DND-41 (cell line): ENCODE measurements around the gene DOLPP1.
A peak's percentile ranks its signal among the peaks of the same experiment; 100 is the strongest.

Experiments
- ATAC-seq: fragments of 200-7000 bp; cut with Tn5 transposase; 3 replicates; pipeline ENCODE4 v1.9.1; 2021; ENCODE audit warnings: low read depth; ENCODE audit not compliant: insufficient read depth
- DNase-seq: peaks from one replicate; pipeline ENCODE4 v3.0.0-alpha.2; 2020
- H2AFZ ChIP-seq: 2 replicates; pipeline ENCODE4 v1.6.0; 2012; ENCODE audit warnings: low read depth, low read length
- H3K27ac ChIP-seq: 2 replicates; pipeline ENCODE4 v1.5.1; 2012; ENCODE audit warnings: low read length, inconsistent platforms
- H3K27me3 ChIP-seq: fragments of 200-600 bp; sonication (generic); 2 replicates; pipeline ENCODE4 v1.6.0; 2012; ENCODE audit warnings: low read length, mild to moderate bottlenecking, inconsistent platforms; ENCODE audit not compliant: insufficient read depth, poor library complexity
- H3K36me3 ChIP-seq: 2 replicates; pipeline ENCODE4 v1.5.1; 2012; ENCODE audit warnings: low read length, inconsistent platforms; ENCODE audit not compliant: insufficient read depth
- H3K4me1 ChIP-seq: 2 replicates; pipeline ENCODE4 v1.5.1; 2012; ENCODE audit warnings: mild to moderate bottlenecking, low read length; ENCODE audit not compliant: insufficient read depth
- H3K4me2 ChIP-seq: 2 replicates; pipeline ENCODE4 v1.6.0; 2012; ENCODE audit warnings: mild to moderate bottlenecking, moderate library complexity, low read length, inconsistent platforms; ENCODE audit not compliant: insufficient read depth
- H3K4me3 ChIP-seq, 2 experiments: fragments of 200-600 bp in 1 of 2; shearing (Covaris generic) in 1 of 2; 2 replicates each; pipeline ENCODE4 v1.5.1; 2012 to 2016; ENCODE audit warnings: inconsistent platforms in 2 of 2, low read length in 2 of 2, mild to moderate bottlenecking in 2 of 2, low read depth in 1 of 2, moderate library complexity in 1 of 2
- H3K79me2 ChIP-seq: 2 replicates; pipeline ENCODE4 v1.6.0; 2012; ENCODE audit warnings: low read length, inconsistent platforms; ENCODE audit not compliant: insufficient read depth
- H3K9ac ChIP-seq: 2 replicates; pipeline ENCODE4 v1.6.0; 2012; ENCODE audit warnings: low read depth, mild to moderate bottlenecking, inconsistent platforms, low read length, moderate library complexity
- H3K9me3 ChIP-seq: 2 replicates; pipeline ENCODE4 v1.5.1; 2012; ENCODE audit warnings: low read length, moderate library complexity, mild to moderate bottlenecking, inconsistent platforms; ENCODE audit not compliant: insufficient read depth, severe bottlenecking
- H4K20me1 ChIP-seq: 2 replicates; pipeline ENCODE4 v1.6.0; 2012; ENCODE audit warnings: low read length; ENCODE audit not compliant: insufficient read depth
- EZH2 ChIP-seq: IDR thresholded peaks from 3 replicates; pipeline ENCODE4 v1.6.1; 2012; ENCODE audit warnings: borderline replicate concordance, low read depth, mild to moderate bottlenecking, moderate library complexity, low read length, inconsistent platforms; ENCODE audit not compliant: severe bottlenecking
- TF ChIP-seq, protein P1 (sequence below): IDR thresholded peaks from 2 replicates; pipeline ENCODE4 v1.5.1; 2012; ENCODE audit warnings: borderline replicate concordance, low read length, moderate library complexity, mild to moderate bottlenecking; ENCODE audit not compliant: poor library complexity, severe bottlenecking; ENCODE audit errors: extremely low read depth

DOLPP1 gene

DNA sequence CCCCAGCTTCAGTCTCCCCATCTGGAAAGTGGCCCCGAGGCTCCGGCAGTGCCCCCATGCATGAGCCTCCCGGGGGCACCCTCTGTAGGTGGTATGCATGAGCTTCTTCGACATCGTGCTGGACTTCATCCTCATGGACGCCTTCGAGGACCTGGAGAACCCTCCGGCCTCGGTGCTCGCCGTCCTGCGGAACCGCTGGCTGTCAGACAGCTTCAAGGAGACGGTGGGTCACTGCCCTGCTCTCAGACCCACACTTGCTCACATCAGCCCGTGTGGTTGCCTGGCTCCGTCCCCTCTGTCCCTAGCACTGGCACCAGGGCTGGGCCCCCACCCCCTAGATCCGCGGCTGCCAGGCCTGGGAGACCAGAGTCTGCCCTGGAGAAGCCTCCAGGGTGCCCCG is 12.8 kb upstream of the DOLPP1 start:
- no peak for ATAC-seq
- no peak overlapping the region for H3K4me3 ChIP-seq

DNA sequence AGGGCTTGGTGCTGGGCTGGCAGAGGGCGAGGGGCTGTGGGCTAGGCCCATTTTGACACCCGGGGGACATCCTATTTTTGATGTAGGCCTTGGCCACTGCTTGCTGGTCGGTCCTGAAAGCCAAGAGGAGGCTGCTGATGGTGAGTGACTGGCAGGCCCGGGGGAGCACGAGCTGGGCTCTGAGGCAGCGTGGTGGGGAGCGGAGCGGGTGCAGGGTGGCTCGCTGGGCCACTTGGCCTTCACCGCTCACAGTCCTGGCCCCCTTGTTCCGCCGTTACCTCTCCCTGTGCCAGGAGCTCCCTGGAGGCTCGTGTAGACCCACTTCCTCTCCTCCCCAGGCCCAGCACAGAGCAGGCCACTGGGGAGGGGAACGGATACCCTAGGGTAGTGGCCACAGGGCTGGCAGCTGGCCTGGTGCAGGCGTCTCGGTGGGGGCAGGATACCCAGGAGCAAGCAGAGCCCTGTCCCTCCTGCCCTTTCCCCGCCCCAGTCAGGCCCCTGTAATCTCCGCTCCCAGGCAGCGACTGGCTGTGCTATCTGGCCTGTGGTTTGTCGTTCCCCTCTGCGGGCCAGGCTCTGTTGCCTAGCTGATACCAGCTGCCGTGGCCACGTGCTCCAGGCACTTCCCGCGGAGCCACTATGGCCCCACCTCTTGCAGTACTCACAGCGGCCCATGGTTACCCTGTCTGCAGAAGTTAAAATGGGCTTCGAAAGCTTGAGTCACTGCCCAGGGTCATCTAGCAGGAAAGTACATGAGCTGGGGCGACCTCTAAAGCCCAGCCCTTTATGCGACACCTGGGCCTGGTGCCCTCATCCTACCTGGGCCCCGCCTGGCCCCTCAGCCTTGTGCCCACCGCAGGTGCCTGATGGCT is 11.7 kb upstream of the DOLPP1 start:
- Histone ChIP-seq H3K27me3 (no peaks in the 10 kb centered on the region), H3K79me2 (no peaks in the 10 kb centered on the region), H3K9ac (no peak overlapping the region), H3K4me2 (no peak overlapping the region), H3K4me3 (no peak overlapping the region), H2AFZ (no peak overlapping the region), H3K36me3 (peaks cover 40% of the 10 kb centered on the region), H3K9me3 (no peaks in the 10 kb centered on the region), H3K27ac (no peak overlapping the region), H4K20me1 (no peaks in the 10 kb centered on the region; the same call in 1 of the 2 replicates), H3K4me1 (no peaks in the 10 kb centered on the region)
- DNase-seq (peak; percentile 20), ATAC-seq (peak; percentile 52; the same call in 2 of the 3 replicates)
- TF ChIP-seq, protein P1, sequence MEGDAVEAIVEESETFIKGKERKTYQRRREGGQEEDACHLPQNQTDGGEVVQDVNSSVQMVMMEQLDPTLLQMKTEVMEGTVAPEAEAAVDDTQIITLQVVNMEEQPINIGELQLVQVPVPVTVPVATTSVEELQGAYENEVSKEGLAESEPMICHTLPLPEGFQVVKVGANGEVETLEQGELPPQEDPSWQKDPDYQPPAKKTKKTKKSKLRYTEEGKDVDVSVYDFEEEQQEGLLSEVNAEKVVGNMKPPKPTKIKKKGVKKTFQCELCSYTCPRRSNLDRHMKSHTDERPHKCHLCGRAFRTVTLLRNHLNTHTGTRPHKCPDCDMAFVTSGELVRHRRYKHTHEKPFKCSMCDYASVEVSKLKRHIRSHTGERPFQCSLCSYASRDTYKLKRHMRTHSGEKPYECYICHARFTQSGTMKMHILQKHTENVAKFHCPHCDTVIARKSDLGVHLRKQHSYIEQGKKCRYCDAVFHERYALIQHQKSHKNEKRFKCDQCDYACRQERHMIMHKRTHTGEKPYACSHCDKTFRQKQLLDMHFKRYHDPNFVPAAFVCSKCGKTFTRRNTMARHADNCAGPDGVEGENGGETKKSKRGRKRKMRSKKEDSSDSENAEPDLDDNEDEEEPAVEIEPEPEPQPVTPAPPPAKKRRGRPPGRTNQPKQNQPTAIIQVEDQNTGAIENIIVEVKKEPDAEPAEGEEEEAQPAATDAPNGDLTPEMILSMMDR, result no peak
- no peak for TF ChIP-seq EZH2

More for the DNA sequence above, 12.8 kb upstream of the DOLPP1 start:
- H2AFZ ChIP-seq, result no peak overlapping the region
- no peak overlapping the region for H3K4me2 ChIP-seq
- H3K9ac ChIP-seq, result no peak overlapping the region
- H3K27me3 ChIP-seq, result no peaks in the 10 kb centered on the region
- DNase-seq, result no peak
- H3K27ac ChIP-seq, result no peak overlapping the region
- H3K36me3 ChIP-seq, result peaks cover 47% of the 10 kb centered on the region
- no peaks in the 10 kb centered on the region; the same call in 1 of the 2 replicates for H4K20me1 ChIP-seq
- H3K9me3 ChIP-seq, result no peaks in the 10 kb centered on the region
- TF ChIP-seq EZH2, result no peak
- TF ChIP-seq, protein P1, result no peak
- no peaks in the 10 kb centered on the region for H3K79me2 ChIP-seq
- no peaks in the 10 kb centered on the region for H3K4me1 ChIP-seq

DNA sequence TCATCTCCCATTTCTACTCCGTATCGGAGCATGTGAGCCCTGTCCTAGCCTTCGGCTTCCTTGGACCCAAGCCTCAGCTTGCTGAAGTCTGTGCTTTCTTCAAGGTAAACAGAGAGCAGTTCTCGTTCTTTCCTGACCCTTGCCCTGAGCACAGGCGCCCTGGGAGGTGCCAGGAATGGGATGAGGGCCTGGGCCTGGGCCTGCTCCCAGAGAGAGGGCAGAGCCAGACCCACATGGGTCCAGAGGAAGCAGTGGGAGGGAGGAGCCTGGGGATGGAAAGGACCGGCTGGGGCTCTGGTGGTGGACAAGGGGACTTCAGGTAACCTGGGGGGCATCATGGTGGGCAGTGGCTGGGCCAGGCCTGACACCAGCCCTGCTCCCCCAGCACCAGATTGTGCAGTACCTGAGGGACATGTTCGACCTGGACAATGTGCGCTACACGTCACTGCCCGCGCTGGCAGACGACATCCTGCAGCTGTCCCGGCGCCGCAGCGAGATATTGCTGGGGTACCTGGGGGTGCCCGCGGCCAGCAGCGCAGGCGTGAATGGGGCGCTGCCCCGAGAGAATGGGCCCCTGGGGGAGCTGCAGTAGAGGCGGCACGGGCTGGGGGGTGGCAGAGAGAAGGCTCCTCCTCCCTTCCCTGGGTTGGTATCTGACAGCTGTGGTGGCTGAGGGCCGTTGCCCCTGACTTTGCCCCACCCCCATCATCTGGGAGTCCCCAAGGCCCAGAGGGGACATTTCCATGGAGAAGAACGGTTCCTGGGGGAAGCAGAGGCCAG is 10.9 kb upstream of the DOLPP1 start:
- no peak for DNase-seq
- TF ChIP-seq EZH2, result no peak
- TF ChIP-seq, protein P1, result no peak
- no peaks in the 10 kb centered on the region for H3K79me2 ChIP-seq
- H3K4me3 ChIP-seq, result no peak overlapping the region
- H2AFZ ChIP-seq, result no peak overlapping the region
- no peaks in the 10 kb centered on the region; the same call in 1 of the 2 replicates for H4K20me1 ChIP-seq
- H3K36me3 ChIP-seq, result peaks cover 37% of the 10 kb centered on the region
- H3K27ac ChIP-seq, result no peak overlapping the region
- no peaks in the 10 kb centered on the region for H3K4me1 ChIP-seq
- no peaks in the 10 kb centered on the region for H3K27me3 ChIP-seq
- no peak overlapping the region for H3K9ac ChIP-seq
- H3K9me3 ChIP-seq, result no peaks in the 10 kb centered on the region
- no peak overlapping the region for H3K4me2 ChIP-seq
- no peak for ATAC-seq
